K562 (cell line): ENCODE measurements around the gene EXOSC1. TPM values are rescaled to one million over a fixed set of nuclear protein-coding genes. Genes with fewer than 3 reads are reported as not detected.

Experiments used
- CBX1 ChIP-seq: sonication (generic); IDR thresholded peaks from 2 replicates; pipeline ENCODE4 v1.6.1; 2016; ENCODE audit warnings: antibody characterized with exemption, low read depth, mild to moderate bottlenecking
- CCNT2 ChIP-seq: IDR thresholded peaks from 2 replicates; pipeline ENCODE4 v1.6.1; 2011; ENCODE audit warnings: borderline replicate concordance, low read depth, mild to moderate bottlenecking, moderate library complexity, mixed read lengths, low read length; ENCODE audit not compliant: insufficient read length; ENCODE audit errors: extremely low read depth
- CGGBP1 ChIP-seq: fragments of 250-450 bp; sonication (Bioruptor Pico); IDR thresholded peaks from 2 replicates; pipeline ENCODE4 v1.9.0; 2021; ENCODE audit warnings: mild to moderate bottlenecking
- CREB1 ChIP-seq, 2 experiments: sonication (generic) in 1 of 2; formaldehyde crosslinking in 1 of 2; IDR thresholded peaks; 2 replicates each; pipeline versions ENCODE4 v1.6.1 to v1.8.0; 2012 to 2022; ENCODE audit warnings: inconsistent platforms in 1 of 2, mild to moderate bottlenecking in 1 of 2, missing genetic modification reagents in 1 of 2, moderate library complexity in 1 of 2
- KLF16 ChIP-seq: IDR thresholded peaks from 2 replicates; pipeline ENCODE4 v1.6.1; 2016; ENCODE audit warnings: antibody characterized with exemption
- MTF1 ChIP-seq: fragments of 250-450 bp; sonication (Bioruptor Pico); IDR thresholded peaks from 2 replicates; pipeline ENCODE4 v1.9.0; 2021; ENCODE audit warnings: moderate library complexity, mild to moderate bottlenecking, inconsistent platforms, borderline replicate concordance
- MYC ChIP-seq, 2 experiments: fragments of 250-450 bp in 1 of 2; sonication (Bioruptor Pico) in 1 of 2; IDR thresholded peaks; 2 replicates each; pipeline versions ENCODE4 v1.5.1 to v1.6.1; 2012 to 2021; ENCODE audit warnings: low read depth in 2 of 2, borderline replicate concordance in 1 of 2, improper control_type of control experiment in 1 of 2, low read length in 1 of 2, mild to moderate bottlenecking in 1 of 2, moderate library complexity in 1 of 2
- PCBP1 ChIP-seq: fragments of 200-400 bp; formaldehyde crosslinking; IDR thresholded peaks from 2 replicates; pipeline ENCODE4 v1.6.1; 2018; ENCODE audit warnings: mild to moderate bottlenecking, low read depth, low read length; ENCODE audit not compliant: poor library complexity, severe bottlenecking
- POLR2H ChIP-seq: IDR thresholded peaks from 2 replicates; pipeline ENCODE4 v1.6.1; 2016; ENCODE audit warnings: missing genetic modification characterization, low read depth, mild to moderate bottlenecking, control low read depth, missing compliant biosample characterization, moderate library complexity
- RBBP5 ChIP-seq: fragments of 200-600 bp; sonication (generic); IDR thresholded peaks from 2 replicates; pipeline ENCODE4 v1.6.1; 2012; ENCODE audit warnings: borderline replicate concordance, mild to moderate bottlenecking, low read length, control low read depth, inconsistent platforms; ENCODE audit not compliant: insufficient read depth, poor library complexity, severe bottlenecking
- SRSF1 ChIP-seq: fragments of 200-400 bp; formaldehyde crosslinking; IDR thresholded peaks from 2 replicates; pipeline ENCODE4 v1.6.1; 2017; ENCODE audit warnings: mild to moderate bottlenecking, low read depth, low read length, moderate library complexity
- XRCC3 ChIP-seq: fragments of 450-650 bp; IDR thresholded peaks from 2 replicates; pipeline ENCODE4 v1.6.1; 2017; ENCODE audit warnings: mild to moderate bottlenecking, moderate library complexity
- ZBTB1 ChIP-seq: sonication (generic); formaldehyde crosslinking; IDR thresholded peaks from 2 replicates; pipeline ENCODE4 v1.8.1; 2023; ENCODE audit warnings: missing genetic modification reagents, low read depth, mild to moderate bottlenecking, borderline replicate concordance
- ZBTB17 ChIP-seq: fragments of 450-650 bp; formaldehyde crosslinking; IDR thresholded peaks from 2 replicates; pipeline ENCODE4 v1.4.0; 2020; ENCODE audit warnings: mild to moderate bottlenecking
- ZFPM2 ChIP-seq: fragments of 250-450 bp; sonication (Bioruptor Pico); IDR thresholded peaks from 2 replicates; pipeline ENCODE4 v1.5.1; 2022; ENCODE audit warnings: mild to moderate bottlenecking
- ZKSCAN1 ChIP-seq: fragments of 150-350 bp; IDR thresholded peaks from 2 replicates; pipeline ENCODE4 v1.6.1; 2016; ENCODE audit warnings: low read depth, low read length
- ZNF134 ChIP-seq: fragments of 250-450 bp; sonication (Bioruptor Pico); conservative IDR thresholded peaks from 2 replicates; pipeline ENCODE4 v1.4.0; 2020
- polyA plus RNA-seq, 8 experiments: library from polyadenylated mRNA; depleted of rRNA in 4 of 8; stranded (reverse) in 5 of 8; unstranded in 3 of 8; fragments of >200 nt; fragmentation: Nextera tagmentation in 2 of 8; fragmentation: Illumina TruSeq in 1 of 8; extraction: Ambion mirVana in 2 of 8; extraction: Trizol in 1 of 8; gene quantifications; 2 replicates each; pipeline versions ENCODE4 v1.2.1 to v1.2.3, GENCODE V29; 2011 to 2014; ENCODE audit warnings: inconsistent platforms in 1 of 8, missing spikeins in 1 of 8
- total RNA-seq, 7 experiments: library from RNA; depleted of rRNA in 6 of 7; stranded (reverse); fragments of >200 nt in 6 of 7; fragmentation: Illumina TruSeq in 2 of 7; extraction: Trizol in 2 of 7; gene quantifications; 2 replicates each; pipeline versions ENCODE4 v1.2.1 to v1.2.3, GENCODE V29; 2011 to 2021; ENCODE audit warnings: low replicate concordance in 1 of 7
- TF ChIP-seq, protein P1 (sequence below), 2 experiments: fragments of 450-650 bp in 1 of 2; sonication (generic) in 1 of 2; formaldehyde crosslinking; conservative IDR thresholded peaks; 2 replicates each; pipeline versions ENCODE4 v1.4.0 to v1.8.1; 2020 to 2022; ENCODE audit warnings: mild to moderate bottlenecking in 1 of 2, missing genetic modification reagents in 1 of 2
- TF ChIP-seq, protein P2 (sequence below): sonication (generic); formaldehyde crosslinking; IDR thresholded peaks from 2 replicates; pipeline ENCODE4 v1.8.0; 2022; ENCODE audit warnings: mild to moderate bottlenecking, missing genetic modification reagents
- TF ChIP-seq, protein P3 (sequence below): sonication (generic); formaldehyde crosslinking; IDR thresholded peaks from 2 replicates; pipeline ENCODE4 v1.8.0; 2022; ENCODE audit warnings: mild to moderate bottlenecking, missing genetic modification reagents
- TF ChIP-seq, protein P4 (sequence below): sonication (generic); formaldehyde crosslinking; IDR thresholded peaks from 2 replicates; pipeline ENCODE4 v1.9.0; 2022; ENCODE audit warnings: mild to moderate bottlenecking, missing genetic modification reagents

Gene EXOSC1
- total and polyA plus RNA-seq, 9 of the 15 experiments (the other 6 are each of a cell fraction or from before 2014, with no cell fraction given) = 44.3 to 117 (median 67.0) TPM

GRCh38 chr10:97425964-97426775 lies 19.6 kb downstream of the EXOSC1 start, which contains the start of gene PGAM1 (continued):
- no peak for TF ChIP-seq ZFPM2 (CRISPR knock-in tag)
- TF ChIP-seq, protein P1, sequence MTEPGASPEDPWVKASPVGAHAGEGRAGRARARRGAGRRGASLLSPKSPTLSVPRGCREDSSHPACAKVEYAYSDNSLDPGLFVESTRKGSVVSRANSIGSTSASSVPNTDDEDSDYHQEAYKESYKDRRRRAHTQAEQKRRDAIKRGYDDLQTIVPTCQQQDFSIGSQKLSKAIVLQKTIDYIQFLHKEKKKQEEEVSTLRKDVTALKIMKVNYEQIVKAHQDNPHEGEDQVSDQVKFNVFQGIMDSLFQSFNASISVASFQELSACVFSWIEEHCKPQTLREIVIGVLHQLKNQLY (CRISPR knock-in tag; conservative IDR thresholded peaks at IDR 0.05) = no peak
- no peak for TF ChIP-seq MYC (IDR thresholded peaks at IDR 0.05; ENCODE audit: low read depth, low read length)
- TF ChIP-seq MYC (CRISPR knock-in tag; IDR thresholded peaks at IDR 0.05; ENCODE audit: borderline replicate concordance, low read depth) = no peak
- TF ChIP-seq RBBP5 = peak; percentile 56
- TF ChIP-seq, protein P2, sequence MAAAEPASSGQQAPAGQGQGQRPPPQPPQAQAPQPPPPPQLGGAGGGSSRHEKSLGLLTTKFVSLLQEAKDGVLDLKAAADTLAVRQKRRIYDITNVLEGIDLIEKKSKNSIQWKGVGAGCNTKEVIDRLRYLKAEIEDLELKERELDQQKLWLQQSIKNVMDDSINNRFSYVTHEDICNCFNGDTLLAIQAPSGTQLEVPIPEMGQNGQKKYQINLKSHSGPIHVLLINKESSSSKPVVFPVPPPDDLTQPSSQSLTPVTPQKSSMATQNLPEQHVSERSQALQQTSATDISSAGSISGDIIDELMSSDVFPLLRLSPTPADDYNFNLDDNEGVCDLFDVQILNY (CRISPR knock-in tag) = no peak
- TF ChIP-seq CBX1 = no peak
- TF ChIP-seq, protein P3, sequence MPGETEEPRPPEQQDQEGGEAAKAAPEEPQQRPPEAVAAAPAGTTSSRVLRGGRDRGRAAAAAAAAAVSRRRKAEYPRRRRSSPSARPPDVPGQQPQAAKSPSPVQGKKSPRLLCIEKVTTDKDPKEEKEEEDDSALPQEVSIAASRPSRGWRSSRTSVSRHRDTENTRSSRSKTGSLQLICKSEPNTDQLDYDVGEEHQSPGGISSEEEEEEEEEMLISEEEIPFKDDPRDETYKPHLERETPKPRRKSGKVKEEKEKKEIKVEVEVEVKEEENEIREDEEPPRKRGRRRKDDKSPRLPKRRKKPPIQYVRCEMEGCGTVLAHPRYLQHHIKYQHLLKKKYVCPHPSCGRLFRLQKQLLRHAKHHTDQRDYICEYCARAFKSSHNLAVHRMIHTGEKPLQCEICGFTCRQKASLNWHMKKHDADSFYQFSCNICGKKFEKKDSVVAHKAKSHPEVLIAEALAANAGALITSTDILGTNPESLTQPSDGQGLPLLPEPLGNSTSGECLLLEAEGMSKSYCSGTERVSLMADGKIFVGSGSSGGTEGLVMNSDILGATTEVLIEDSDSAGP (CRISPR knock-in tag) = no peak
- peak; percentile 49 for TF ChIP-seq PCBP1
- TF ChIP-seq CGGBP1 (CRISPR knock-in tag) = no peak
- peak; percentile 54 for TF ChIP-seq CCNT2
- TF ChIP-seq MTF1 (CRISPR knock-in tag) = no peak
- 0 out of 2 replicates have a peak, but pooled peaks have one; percentile 17 for TF ChIP-seq ZBTB17 (CRISPR knock-in tag)
- 0 out of 2 replicates have a peak, but pooled peaks have one; percentile 19 for TF ChIP-seq ZKSCAN1
- TF ChIP-seq, protein P4, sequence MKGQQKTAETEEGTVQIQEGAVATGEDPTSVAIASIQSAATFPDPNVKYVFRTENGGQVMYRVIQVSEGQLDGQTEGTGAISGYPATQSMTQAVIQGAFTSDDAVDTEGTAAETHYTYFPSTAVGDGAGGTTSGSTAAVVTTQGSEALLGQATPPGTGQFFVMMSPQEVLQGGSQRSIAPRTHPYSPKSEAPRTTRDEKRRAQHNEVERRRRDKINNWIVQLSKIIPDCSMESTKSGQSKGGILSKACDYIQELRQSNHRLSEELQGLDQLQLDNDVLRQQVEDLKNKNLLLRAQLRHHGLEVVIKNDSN (CRISPR knock-in tag) = peak; percentile 11; the same call in 1 of the 2 replicates
- no peak for TF ChIP-seq ZNF134 (CRISPR knock-in tag)
- no peak for TF ChIP-seq SRSF1
- TF ChIP-seq XRCC3 = no peak
- TF ChIP-seq POLR2H (tag) = no peak
- TF ChIP-seq KLF16 = 0 out of 2 replicates have a peak, but pooled peaks have one; percentile 16
- TF ChIP-seq ZBTB1 = no peak
- TF ChIP-seq CREB1 (IDR thresholded peaks at IDR 0.05) = 0 out of 2 replicates have a peak, but pooled peaks have one; percentile 39
- TF ChIP-seq CREB1 (CRISPR knock-in tag; IDR thresholded peaks at IDR 0.05) = peak; percentile 78
